Activated CD8-positive, alpha-beta memory T cell treated with anti-CD3 and anti-CD28 coated beads for 36 hours (primary cell): ENCODE data around the gene CARMIL1. TPM values are rescaled to one million over a fixed set of nuclear protein-coding genes. Genes with fewer than 3 reads are reported as not detected.

Source experiments
- CTCF ChIA-PET: fragments of 350-600 bp; sonication (Branson Sonifier 250); formaldehyde crosslinking; loops from one replicate; lab custom pipeline; 2021; ENCODE audit warnings: antibody characterized with exemption; lab: Charles Lee
- POLR2A ChIA-PET: fragments of 350-600 bp; sonication (Branson Sonifier 250); formaldehyde crosslinking; loops from one replicate; lab custom pipeline; 2021; ENCODE audit warnings: antibody characterized with exemption; lab: Charles Lee
- total RNA-seq, 2 experiments: library from RNA; stranded (reverse); gene quantifications; one replicate each; pipeline ENCODE4 v1.2.3, GENCODE V29; 2021

Gene CARMIL1
- total RNA-seq, 2 experiments from 2014 or later: 2.0 TPM

GRCh38 chr6:25413207-25413905 lies 134.2 kb downstream of the CARMIL1 start:
- ChIA-PET POLR2A (no interaction called here), CTCF (no interaction called here)

DNA sequence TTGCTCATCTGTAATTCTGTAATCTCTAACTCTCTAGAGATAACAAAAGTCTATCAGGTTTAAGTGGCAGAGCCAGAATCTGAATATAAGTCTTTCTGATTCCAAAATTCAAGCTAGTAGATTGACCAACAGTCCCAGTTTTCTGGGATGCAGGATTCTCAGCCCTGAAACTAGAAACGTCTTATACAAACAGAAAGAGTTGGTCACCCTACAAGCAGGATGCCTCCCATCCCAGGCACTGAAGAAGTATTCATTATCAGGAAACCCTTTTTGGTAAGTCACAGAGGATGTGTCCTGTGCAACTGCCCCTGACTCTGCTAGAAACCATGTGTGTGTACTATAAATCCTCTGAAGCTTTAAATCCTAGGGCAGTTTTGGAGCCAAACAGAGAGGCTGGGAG lies 135.0 kb downstream of the CARMIL1 start:
- POLR2A ChIA-PET: no interaction called here
- CTCF ChIA-PET: no interaction called here

DNA sequence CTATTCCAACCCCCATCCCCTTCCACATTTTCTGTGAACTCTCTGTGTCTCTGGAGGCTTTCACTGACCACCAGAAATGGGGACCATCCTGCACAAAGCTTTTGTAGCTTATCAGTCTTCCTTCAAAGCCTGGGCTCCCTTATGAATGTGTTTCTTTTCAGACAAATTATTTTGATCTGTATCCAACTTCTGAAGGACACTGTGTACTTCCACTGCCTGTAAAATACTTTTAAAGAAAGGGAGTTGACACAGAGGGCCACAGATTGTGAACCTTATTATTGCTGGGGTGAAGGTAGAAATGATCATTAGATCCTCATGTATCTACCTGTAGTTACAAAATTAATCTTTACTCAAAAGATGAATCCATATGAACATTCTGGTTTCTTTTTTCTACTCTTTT lies 135.6 kb downstream of the CARMIL1 start:
- ChIA-PET POLR2A (no interaction called here), CTCF (no interaction called here)

- ChIA-PET CTCF (no interaction called here), POLR2A (no interaction called here)
These were observed 136.1 kb downstream of the CARMIL1 start for GRCh38 chr6:25415274-25415673.

- CTCF ChIA-PET: no interaction called here
These were observed 136.5 kb downstream of the CARMIL1 start for GRCh38 chr6:25415701-25416100.

DNA sequence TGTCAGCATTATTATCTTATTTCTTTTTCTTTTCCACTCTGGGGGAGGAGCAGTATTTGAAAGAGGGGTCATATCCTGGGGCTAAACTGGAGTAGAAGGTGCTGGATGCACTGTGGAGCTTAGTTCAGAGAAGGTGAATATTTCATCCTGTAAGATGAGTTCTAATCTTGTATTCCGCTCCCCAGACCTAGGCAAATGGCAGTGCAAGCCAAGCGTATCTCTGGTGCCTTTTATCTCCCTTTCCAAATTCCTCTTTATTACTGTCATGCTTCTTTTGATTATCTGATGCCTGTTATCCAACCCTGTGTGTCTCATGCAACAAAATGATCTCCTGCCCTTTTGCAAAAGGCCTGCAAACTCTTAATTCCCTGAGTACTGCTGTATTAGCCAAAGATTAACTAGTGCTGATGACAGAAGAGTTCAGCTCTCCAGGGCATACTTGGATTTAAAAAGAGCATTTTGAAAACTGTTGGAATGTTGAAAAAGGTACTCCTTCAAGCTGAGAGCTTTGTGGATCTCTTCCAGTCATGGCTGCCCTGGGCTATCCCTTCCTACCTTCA lies 138.0 kb downstream of the CARMIL1 start:
- ChIA-PET POLR2A (no interaction called here), CTCF (interaction anchor here (1.1 kb wide), 1 partner anchor 140 kb away, joined by 4 read pairs; no protein-coding TSS in a partner anchor)

More at GRCh38 chr6:25415701-25416100, 136.5 kb downstream of the CARMIL1 start:
- POLR2A ChIA-PET: no interaction called here

DNA sequence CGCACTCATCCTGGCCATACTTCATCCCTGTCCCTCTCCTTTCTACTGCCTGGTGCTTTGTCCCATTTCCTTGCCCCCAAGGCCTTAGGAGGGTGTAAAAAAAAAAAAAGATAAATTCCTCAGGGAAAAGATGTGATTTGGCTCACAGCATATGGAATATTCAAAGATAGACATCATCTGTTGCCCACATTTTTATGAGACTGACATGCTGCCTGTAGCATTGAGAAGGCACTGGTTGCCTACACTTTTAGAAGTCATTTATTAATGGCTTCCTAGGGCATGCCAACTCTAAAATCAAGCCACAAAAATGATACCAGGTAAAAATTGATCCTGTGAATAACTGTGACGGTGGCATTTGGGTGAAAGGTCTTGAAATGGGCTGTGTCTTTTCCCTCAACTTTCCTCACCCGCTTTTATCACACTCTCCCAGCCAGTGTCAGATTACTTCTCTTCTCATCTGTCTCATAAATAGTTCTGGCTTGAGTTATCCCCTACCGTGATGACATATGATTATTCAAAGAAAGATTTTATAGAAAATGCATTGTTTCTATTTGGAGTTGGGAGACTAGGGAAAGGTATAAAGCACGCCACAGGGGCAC lies 139.4 kb downstream of the CARMIL1 start:
- CTCF ChIA-PET: no interaction called here
- POLR2A ChIA-PET: no interaction called here

DNA sequence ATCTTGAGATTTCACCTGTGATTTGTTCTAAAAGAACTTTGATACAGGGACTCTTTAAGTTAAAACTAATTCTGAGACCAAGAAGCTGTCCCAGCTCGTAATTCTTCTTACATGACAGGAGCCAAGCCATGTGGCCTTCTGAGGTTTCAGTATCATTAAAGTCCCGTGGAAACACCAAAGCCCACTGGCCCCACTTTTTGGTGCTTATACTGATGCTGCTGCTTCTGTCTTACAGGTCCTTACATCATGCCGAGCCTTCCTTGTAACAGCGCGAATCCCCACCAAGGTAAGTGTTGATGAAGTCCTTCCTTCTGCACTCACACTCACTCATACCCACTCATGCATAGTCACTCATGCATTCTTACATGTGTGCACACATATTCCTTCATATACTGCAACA lies 140.7 kb downstream of the CARMIL1 start:
- ChIA-PET CTCF (no interaction called here), POLR2A (no interaction called here)

DNA sequence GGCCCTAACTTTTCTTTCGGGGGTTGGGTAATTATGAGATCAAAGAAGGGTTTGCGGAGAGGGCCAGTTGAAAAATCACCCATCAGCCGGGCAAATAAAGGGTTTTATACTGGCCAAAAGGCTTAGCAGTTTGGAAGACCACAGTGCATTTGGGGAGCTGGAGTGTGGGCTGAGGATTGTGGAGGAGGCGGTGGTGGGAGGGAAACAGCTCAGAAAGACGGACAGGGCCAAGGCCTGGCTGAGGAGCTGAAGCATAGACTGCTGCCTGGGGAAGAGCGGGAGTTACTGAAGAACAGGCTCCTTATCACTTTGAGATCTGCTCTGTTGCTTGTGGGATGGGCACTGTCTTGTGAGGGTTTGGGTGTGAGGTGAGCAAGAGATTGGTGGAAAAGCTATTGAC lies 144.2 kb downstream of the CARMIL1 start:
- ChIA-PET CTCF (no interaction called here), POLR2A (no interaction called here)

DNA sequence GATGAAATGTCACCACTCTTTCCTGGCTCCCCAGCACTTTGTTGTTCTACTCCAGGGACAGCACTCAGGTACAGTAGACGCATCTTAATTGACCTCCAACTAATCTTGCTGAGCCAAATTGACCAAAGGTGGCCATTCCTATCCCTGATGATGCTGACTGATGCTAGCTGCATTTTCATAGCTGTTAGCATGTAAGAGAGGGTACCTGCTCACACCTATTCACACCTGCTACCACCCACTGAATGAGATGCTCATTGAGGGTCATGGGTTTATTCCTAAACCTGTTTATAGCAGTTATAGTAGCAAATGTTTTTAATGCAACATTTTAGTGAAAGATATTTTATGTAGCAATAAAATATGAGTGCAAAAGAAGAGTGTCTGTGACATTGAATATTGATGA lies 145.1 kb downstream of the CARMIL1 start:
- POLR2A ChIA-PET: no interaction called here
- CTCF ChIA-PET: no interaction called here

- ChIA-PET CTCF (no interaction called here), POLR2A (no interaction called here)
These were observed 148.4 kb downstream of the CARMIL1 start for GRCh38 chr6:25427549-25427948.

- CTCF ChIA-PET: no interaction called here
These were observed 149.7 kb downstream of the CARMIL1 start for GRCh38 chr6:25428758-25429317.

DNA sequence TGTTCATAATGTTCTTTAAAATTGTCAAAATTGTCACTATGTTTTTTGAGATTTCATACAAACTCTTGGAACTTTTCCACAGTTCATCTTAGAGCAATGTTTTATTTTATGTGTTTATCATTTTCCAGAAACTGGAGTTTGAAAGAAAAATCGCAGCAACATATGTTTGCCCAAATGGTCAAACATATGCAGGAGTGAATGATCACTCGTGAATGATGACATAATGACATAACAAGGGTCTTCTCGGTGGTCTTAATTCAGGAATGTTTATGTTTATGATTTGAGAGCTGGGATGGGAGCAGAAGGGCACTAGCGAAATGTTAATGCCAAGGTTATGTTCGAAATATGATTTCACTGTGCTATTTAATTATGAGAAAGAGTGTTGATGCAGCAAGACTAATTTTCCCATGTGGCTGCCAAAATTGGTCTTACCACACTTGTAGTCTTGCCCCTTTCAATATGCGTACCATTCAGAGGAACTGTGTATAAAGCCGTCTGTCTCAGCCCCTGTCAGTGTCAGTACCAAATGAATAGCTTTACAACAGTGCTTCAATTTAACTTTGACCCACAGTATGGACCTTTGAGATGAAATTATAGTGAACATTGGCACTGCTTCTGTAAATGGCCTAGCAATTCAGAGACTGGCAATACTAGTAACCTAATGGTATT lies 152.3 kb downstream of the CARMIL1 start:
- CTCF ChIA-PET: no interaction called here

More at GRCh38 chr6:25428758-25429317, 149.7 kb downstream of the CARMIL1 start:
- POLR2A ChIA-PET: no interaction called here

DNA sequence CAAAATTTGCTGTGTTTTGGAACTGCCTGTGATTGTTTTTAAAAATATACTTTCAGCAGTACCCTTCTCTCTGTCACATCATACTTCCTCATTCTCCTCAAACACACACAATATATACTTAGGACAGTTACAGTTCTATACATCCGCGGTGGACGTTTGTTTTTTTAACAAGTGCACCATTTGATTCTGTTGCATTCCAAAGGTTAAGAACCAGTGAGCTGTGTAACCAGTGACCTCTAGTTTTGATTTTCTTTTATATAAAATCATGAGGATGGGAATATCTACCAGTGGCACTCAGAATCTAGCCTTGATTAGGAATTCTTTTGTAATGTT lies 152.8 kb downstream of the CARMIL1 start:
- ChIA-PET POLR2A (no interaction called here), CTCF (no interaction called here)

More for the DNA sequence above, 152.3 kb downstream of the CARMIL1 start:
- POLR2A ChIA-PET: interaction anchor here (0.5 kb wide), 1 partner anchor 70 kb away, joined by 3 read pairs; no protein-coding TSS in a partner anchor

GRCh38 chr6:25434921-25435320 lies 155.7 kb downstream of the CARMIL1 start:
- ChIA-PET CTCF (interaction anchor here (0.7 kb wide), 1 partner anchor 64 kb away, joined by 5 read pairs; no protein-coding TSS in a partner anchor), POLR2A (no interaction called here)

DNA sequence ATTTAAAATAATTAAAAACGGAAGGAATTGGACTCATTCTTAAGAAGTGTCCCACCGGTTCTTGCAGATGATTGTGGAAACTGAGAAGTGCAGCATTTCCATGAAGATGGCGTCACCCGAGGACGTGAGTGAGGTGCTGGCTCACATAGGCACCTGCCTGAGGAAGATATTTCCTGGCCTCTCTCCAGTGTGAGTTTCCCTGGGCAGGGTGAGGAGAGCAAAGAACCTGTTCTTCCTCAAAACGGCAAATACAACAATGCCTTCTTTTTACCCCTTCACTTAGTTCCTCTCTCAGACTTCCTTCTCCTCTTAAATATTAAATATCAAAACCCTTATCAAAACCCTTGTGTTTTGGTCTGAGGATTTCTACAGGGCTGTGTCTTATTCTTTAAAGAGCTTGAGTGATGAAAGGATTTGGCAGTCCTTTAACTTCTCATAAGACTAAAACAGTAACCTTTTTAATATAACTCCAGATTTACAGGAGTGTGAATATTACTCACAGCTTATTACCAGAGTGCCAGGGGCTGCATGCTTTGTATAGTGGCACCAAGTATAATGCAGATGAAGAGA lies 156.3 kb downstream of the CARMIL1 start:
- POLR2A ChIA-PET: no interaction called here
- CTCF ChIA-PET: no interaction called here

DNA sequence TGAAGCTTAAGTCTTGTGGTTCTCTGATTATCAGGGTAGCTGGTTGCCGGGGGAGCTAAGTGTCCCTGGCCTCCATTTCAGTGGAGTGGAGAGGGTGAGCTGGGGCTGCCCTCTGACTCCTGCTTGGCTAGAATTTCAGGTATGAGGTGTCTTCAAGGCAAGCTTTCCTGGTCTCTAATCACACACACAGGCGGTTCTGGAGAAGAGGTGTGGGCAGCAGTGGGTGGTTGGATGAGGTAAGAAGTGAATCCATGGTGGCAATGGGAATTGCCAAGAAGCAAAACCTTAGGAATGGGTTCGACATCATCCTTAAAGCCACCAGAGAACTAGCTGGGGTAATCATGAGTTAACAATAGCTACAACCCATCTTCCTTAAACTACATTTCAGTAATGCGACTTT lies 157.6 kb downstream of the CARMIL1 start:
- CTCF ChIA-PET: no interaction called here
- POLR2A ChIA-PET: no interaction called here

DNA sequence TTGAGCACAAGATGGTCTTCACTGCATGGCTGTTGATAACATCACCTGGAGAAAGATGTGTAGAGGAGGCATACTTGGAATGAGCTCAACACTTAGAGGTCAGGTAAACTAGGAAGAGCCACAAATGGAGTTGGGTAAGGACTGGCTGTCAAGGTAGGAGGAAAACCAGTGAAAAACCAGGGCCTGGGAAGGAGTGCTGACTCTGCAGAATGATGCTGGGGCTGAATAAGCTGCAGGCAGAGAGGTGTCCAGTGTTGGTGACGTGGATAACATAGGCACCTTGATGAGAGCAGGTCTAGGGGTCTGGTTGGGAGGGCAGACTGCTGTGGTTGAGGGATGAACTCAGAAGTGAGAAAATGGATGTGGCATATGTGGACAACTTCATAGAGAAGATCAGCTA lies 160.2 kb downstream of the CARMIL1 start:
- POLR2A ChIA-PET: no interaction called here
- CTCF ChIA-PET: no interaction called here

DNA sequence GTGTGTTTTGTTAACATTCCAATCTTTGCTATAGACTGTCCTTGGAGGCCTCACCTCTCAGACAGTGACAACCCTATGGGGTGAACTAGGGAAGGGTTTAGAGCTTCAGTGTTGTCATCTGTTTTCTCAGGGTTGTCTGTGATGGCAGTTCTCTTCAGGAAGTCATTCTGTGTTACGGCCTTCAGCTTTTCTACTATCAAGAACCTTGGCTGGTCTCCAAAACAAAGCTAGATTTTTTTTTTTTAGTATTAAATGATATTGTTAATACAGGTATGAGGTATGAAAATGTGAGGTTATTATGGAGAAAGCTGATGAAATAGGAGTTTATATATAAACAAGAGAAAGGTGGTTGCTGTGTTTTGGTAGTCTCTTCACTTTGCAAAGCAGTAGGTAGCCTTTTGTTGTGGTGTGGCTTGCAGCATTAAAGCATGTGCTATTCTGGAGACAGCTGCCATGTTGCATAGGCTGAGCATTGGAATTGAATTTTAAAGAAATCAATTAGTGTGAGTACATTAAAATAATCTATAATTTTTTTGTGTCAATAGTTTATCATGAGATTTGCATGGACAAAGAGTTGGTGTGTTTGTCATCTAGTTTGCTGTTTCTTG lies 162.6 kb downstream of the CARMIL1 start:
- CTCF ChIA-PET: no interaction called here
- POLR2A ChIA-PET: no interaction called here
